Articular chondrocyte of knee joint (primary cell): Measurements from ENCODE around the gene DTHD1. TPM values are rescaled to one million over a fixed set of nuclear protein-coding genes. Genes with fewer than 3 reads are reported as not detected.

Experiments used
- total RNA-seq: library from RNA; depleted of rRNA; stranded (reverse); fragments of >200 nt; gene quantifications from 2 replicates; pipeline ENCODE4 v1.2.3, GENCODE V29; 2012

The DTHD1 gene
- total RNA-seq: not detected in 2 replicates

DNA sequence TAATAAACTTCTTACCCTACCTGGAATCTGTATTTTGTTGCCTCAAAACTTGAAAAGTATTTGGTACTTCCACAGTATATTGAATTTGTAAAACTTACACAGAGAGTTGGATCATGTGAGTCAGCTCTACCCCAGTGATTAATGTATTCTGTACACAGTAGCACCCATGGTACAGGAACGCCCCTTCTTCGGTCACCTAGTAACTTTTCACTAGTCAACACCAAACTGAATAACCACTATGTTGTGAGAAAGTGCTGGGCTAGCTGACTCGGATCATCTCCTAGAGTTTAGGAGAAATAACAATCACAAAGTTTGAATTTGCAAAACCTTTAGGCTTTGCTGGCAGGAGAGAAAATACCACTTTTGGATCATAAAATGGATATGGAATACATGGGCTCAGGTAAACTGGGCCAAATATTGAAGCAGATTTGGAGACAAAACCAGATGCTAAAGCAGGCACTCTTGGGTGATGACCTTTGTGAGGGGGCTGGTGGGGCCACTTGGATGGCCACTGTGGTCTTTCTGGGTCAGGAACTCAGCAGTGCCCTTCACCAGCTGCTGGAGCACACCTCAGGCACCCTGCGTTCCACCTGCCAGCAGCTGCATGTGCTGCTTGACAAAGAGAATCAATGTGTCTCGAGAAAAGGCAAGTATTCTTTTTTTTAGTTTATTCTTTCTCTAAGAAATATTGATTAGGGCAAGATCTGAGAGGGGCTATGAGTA lies at the start of gene DTHD1:
DTHD1 (plus strand) TSS at position 233 of the 723 bp plus-strand sequence; CDS start at position 376, 143 bp downstream.

GRCh38 chr4:36244257-36245082 lies 36.9 kb upstream of the DTHD1 start, which contains the start of gene ARAP2:
Gene ARAP2, minus strand, starts transcription at chr4:36244514. Its CDS starts 15,028 bp downstream, at chr4:36229486.

Other genes with a start within 250 kb of the DTHD1 start
- gene ARAP2, start 37.1 kb upstream of the DTHD1 start, total RNA-seq: 7.3 and 10.6 TPM in 2 replicates